ENCODE data around the gene LY6G6D. TPM values are rescaled to one million over a fixed set of nuclear protein-coding genes. Genes with fewer than 3 reads are reported as not detected.

LY6G6D gene, protein sequence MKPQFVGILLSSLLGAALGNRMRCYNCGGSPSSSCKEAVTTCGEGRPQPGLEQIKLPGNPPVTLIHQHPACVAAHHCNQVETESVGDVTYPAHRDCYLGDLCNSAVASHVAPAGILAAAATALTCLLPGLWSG
- total RNA-seq, result not detected

DNA sequence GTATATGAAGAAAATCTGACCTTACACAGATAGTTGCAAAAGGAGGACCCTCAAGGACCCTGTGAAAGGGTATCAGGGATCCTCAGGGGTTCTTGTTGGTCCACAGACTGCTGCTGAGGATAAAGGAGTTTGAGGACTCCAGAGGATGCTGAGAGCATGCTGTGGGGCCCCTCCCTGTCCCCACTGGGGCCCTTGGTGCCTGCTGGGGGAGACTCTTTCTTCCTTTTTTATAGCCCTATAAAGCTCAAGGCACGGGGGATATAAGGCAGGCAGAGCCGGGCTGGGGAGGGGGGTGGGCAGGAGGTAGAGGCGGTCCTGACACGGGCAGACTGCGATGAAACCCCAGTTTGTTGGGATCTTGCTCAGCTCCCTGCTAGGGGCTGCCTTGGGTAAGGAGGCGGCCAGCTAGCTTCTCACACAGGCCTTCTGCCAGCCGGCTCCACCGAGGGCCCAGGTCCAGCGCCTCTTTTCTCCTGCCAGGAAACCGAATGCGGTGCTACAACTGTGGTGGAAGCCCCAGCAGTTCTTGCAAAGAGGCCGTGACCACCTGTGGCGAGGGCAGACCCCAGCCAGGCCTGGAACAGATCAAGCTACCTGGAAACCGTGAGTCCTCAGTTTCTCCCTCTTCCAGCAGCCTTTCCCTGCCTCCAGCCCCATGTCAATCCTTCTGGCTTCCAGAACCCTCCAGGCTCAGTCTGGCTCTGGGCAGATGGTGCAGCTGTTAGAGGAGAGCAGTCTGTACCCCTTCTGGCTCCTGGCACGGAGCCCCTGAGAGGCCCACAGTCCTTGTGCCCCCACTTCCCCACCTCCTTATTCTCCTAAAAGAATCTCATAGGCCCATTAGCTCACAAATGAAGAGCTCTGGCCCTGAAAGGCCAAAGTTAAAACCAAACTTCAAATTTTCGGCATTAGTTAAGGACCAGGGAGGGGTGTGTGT is at the start of gene LY6G6D:
LY6G6D (plus strand) TSS at position 327 of the 937 bp plus-strand sequence; CDS start at position 335, 8 bp downstream.

DNA sequence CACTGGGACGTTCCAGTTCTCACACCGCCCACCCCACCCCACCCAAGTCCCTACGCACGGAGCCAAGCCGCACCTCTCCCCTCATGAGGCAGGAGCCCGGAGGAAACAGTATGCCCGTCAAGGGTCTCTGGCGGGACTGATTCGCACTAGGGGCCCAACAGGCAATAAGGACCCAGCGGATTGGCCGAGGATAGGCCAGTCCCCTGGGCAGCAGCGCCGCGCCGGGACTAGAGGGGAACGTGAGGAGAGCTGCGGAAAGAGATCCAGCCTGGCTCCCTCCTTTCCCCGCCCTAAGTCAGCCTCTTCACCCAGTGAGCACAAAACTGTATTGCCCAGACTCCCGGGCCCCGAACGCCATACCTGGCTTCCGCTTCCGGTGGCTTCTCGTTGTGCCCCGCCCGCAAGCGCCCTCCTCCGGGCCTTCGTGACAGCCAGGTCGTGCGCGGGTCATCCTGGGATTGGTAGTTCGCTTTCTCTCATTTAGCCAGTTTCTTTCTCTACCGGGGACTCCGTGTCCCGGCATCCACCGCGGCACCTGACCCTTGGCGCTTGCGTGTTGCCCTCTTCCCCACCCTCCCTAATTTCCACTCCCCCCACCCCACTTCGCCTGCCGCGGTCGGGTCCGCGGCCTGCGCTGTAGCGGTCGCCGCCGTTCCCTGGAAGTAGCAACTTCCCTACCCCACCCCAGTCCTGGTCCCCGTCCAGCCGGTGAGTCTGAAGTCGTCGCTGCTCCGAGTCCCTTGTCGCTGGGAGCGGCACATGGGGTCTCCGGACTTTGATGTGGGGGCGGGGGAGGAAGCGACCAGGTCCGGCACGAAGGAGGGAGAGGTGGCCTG is 49.4 kb upstream of the LY6G6D start, which contains the start of gene CSNK2B:
CSNK2B (plus strand) TSS at position 580 of the 836 bp plus-strand sequence. CDS start 752 bp downstream, outside the sequence.

DNA sequence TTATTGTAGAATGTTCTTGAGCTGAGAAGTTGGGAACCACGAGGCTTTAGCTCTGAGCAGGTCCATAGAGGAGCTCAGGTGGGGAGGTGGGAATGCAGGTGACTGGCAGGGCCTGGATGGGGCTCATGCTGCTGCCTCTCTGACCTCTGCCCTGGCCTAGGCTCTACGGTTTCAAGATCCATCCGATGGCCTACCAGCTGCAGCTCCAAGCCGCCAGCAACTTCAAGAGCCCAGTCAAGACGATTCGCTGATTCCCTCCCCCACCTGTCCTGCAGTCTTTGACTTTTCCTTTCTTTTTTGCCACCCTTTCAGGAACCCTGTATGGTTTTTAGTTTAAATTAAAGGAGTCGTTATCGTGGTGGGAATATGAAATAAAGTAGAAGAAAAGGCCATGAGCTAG is 45.5 kb upstream of the LY6G6D start, which contains the start of gene LY6G5B:
LY6G5B (plus strand) TSS at position 301 of the 400 bp plus-strand sequence. CDS start 975 bp downstream, outside the sequence.

DNA sequence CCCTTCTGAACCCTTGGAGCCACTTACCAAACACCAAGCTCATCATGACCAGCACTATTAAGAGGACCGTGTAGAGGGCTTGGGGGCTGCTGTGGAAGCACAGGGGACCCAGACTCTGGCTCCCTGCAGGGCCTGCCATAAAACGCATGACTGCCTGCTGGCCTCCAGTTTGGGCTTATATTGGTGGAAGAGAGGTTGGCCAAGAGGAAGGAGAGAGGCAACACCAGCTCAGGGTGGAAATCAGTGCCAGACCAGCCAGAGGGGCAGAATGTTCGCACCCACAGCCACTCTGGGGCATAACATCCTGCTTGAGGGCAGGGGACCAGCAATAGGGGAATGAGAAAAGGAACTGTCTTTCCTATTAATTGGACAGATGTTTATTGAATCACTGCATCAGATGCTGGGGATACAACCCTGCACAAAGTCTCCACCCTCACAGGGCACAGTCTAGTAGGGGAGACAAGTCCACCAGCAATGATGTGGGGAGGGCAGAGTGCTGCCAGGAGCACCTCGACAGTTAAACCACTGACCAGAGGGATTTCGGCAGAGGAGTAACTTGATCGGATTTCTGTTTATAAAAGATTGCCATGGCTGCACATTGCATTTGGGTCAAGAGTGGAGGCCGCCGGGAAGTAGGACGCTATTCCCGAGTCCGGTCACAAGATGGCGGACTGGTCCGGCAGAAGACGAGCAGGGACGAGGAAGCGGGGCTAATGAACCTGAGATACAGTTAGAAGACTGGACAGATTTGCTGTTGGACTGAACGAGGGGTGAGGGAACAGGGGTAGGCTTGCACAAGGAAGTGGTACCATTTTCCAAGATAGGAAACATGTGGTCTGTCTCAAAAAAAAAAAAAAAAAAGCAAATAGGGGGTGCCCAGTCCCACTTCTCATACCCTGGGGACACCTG is 34.7 kb upstream of the LY6G6D start, which contains the start of gene LY6G5C:
LY6G5C (minus strand) TSS at position 842 of the 909 bp plus-strand sequence; CDS start at position 148, 694 bp downstream.

DNA sequence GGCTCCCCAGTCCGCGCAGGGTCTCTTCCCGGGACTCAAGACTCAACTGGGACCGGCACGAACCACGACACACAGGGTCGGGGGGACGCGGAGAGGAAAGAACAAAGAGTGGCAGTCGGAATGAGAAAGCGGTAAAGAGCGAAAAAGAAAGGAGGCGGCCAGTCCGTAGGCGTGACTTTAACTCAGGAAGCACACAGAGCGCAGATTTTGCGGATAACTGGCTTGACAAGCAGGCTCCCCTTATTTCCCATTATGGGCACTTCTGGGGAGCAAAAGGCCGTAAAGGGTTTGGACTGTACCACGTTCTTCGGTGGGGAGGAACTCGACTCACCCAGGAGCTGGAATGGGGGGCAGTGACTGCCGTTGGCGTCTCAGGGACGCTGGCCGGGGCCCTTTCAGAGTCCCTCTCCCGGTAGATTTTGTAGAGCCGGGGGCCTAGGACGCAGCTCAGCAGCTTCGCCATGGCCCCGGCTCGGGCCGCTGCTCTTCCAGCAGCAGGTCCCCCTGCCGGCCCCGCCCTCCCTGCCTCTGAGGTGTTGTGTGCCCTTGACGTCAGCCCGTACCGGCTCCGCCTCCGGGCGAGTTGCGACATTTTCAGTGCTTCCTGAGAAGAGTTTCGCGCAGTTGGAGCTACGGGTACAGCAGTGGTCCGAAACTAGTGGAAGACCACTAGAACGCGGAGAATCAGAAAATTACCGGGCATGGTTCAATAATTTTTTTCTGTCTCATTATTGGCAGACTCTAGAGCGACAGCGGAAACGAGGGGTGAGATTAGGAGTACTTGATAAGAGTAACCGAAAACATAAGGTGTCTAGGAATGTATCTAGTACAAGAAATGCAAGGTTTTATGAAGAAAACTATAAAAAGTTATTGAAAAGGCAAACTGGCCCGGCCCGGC is 12.1 kb upstream of the LY6G6D start, which contains the start of gene ABHD16A:
ABHD16A (minus strand) TSS at position 506 of the 898 bp plus-strand sequence; CDS start at position 463, 43 bp downstream.

DNA sequence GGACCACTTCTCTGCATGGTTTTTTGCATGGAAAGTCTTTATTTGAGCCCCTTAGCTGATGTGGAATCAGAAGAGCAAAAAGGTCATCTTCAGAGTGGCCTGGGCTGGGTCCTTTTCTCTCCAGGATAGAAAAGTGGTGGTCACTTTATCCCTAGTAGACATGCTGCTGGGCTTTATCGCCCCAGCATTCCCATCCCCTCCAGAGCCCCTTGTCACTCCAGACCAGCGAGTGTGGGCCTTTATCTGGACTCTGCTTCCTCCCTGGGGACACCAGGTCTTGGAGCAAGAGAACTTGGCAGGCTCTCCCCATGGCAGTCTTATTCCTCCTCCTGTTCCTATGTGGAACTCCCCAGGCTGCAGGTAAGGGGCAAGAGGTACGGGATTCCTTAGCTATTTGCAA is 8.5 kb upstream of the LY6G6D start, which contains the start of gene LY6G6F:
LY6G6F (plus strand) TSS at position 268 of the 400 bp plus-strand sequence; CDS start at position 309, 41 bp downstream.

DNA sequence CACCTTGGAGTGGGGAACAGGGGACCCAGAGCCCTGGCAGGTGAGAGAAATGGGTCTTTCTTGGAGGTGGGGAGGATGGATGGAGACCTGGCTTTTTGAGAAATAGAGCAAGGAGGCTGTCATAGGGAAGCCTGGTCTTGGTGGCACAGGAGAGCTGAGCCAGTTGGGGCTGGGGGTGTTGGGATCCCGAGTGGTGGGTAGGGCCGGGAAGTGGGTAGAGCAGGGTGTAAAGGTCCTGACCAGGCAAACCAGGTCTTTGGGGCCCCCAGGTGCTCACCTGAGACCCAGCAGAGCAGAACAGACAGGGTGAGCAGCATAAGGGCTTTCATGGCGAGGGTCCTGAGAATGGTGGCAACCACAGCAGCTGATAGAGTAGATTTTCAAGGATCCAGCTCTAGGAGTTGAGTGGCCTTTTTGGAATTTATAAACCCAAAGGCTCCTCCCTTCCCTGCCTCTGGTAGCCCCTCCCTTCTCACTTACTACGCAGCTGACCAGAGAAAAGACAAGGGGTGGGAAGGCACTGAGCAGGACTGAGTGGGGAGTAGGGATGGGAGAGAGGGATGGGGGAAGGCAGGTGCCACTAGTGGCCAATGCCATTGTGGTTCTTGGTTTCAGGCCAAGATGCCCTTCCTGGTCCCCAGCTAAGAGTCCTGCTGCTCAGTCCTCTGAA is 6.3 kb downstream of the LY6G6D start, which contains the start of gene LY6G6C:
LY6G6C (minus strand) TSS at position 396 of the 670 bp plus-strand sequence; CDS start at position 329, 67 bp downstream.

DNA sequence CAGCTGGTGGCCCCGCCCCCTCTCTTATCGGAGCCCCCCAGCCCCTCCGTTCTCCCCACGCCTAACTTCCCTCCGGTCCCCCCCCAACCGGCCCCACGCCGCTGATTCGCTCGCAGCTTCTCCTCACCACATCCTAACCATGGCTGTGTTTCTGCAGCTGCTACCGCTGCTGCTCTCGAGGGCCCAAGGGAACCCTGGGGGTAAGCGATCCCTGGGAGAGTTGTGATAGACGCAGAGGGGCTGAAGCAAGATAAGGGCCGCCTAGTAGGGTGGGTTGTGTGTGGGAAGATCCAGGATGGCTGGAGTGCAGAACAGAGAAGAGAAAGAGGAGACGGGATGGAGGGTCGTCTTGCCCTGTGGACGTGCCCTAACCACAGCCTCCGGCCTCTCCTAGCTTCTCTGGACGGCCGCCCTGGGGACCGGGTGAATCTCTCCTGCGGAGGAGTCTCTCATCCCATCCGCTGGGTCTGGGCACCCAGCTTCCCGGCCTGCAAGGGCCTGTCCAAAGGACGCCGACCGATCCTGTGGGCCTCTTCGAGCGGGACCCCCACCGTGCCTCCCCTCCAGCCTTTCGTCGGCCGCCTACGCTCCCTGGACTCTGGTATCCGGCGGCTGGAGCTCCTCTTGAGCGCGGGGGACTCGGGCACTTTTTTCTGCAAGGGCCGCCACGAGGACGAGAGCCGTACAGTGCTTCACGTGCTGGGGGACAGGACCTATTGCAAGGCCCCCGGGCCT is 8.3 kb downstream of the LY6G6D start, which contains the start of gene MPIG6B:
MPIG6B (plus strand) TSS at position 129 of the 735 bp plus-strand sequence; CDS start at position 140, 11 bp downstream.

DNA sequence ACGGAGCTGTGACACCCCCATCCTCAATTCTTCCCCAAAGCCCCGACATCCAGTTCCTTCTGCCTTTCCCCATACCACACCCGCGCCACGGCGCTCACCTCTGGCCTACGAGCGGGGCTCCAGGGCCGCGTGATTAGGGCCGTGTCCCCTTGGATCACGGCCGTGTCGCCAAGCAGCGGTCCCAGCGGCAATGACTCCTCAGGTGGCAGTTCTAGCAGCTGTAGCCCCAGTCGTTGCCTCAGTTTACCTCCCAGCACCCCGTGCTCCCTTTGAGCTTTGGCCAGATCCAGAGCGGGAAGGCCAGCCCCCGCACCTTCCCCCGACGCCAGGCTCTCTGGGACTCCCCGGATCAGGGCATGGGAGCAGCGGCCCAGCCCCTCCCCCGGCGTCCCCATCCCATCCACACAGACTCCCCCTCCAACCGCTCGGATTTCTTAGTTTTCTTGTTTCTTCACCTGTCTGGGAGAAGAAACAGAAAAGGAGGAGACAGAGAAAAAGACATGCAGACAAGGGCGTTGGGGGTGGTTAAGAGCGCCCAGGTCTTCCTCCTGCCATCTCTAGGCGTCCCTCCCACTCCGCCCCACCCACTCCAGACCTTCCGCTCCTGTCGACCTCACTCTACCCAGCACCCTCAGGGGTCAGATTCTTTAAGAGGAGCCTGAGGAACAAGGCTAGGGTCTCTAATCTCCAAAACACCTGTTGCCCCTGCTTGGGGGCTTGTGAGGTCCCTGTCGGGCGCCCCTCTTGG is 13.8 kb downstream of the LY6G6D start, which contains the start of gene DDAH2:
DDAH2 (minus strand) TSS at position 533 of the 748 bp plus-strand sequence; CDS start at position 395, 138 bp downstream.

DNA sequence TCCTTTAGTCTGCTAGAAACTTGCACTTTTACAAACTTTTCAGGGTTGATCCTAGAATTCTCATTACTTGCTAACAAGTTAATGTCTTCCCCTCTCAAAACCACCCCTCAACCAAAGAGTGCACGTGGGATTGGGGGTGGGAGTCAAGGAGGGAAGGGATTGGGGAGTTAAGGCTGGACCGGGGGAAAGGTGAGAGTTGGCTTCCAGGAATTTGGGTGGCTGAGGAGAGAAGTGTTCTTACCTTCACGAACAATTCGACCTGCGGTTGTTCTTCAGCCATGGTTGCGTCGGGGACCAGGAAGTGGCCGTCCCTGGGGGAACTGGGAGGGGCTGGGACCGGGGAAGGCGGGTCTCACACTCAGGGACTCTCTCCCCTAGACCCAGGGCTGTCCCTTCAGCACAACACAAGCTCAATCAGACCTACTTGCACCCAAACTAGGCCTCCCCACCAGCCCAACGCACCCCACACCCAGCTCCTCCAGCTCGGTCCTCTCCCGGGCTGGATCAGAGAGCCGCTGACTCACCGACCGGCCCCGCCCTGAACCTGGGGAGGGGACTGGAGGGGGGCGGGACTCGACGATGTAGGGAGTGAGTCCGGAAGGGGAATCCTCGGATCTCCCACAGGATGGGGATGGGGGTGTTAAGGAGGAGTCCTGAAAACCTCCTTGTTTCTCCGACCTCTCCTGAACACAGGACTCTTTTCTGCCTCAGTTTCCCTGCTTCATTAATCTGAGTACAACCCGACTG is 21.0 kb downstream of the LY6G6D start, which contains the start of gene CLIC1:
CLIC1 (minus strand) TSS at position 510 of the 747 bp plus-strand sequence; CDS start at position 280, 230 bp downstream.

DNA sequence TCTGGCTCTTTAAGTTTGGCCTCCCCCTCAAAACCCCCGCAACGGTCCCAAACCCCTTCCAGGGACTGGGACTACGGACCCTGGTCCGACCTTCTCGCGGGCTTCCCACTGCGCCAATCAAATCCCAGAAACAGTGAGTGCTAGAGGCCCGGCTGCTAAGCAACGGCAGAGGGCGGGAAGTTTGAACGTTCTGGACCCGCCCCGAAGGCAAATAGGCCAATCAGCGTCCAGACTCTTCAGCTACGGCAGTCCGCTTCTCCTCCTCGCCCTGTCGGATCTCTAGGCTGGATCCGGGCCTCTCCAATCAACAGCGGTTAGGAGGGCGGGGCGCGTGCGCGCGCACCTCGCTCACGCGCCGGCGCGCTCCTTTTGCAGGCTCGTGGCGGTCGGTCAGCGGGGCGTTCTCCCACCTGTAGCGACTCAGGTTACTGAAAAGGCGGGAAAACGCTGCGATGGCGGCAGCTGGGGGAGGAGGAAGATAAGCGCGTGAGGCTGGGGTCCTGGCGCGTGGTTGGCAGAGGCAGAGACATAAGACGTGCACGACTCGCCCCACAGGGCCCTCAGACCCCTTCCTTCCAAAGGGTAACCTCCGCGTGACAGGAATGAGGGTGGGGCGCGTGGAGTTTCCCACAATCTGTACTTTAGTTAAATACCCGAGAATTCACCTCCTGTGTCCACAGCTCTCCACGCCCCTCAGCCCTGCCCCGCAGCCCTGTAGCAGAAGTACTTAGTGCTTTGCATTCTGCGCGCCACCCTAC is 24.7 kb downstream of the LY6G6D start, which contains the start of gene MSH5:
MSH5 (plus strand) TSS at position 367 of the 758 bp plus-strand sequence. CDS start 462 bp downstream, outside the sequence.

DNA sequence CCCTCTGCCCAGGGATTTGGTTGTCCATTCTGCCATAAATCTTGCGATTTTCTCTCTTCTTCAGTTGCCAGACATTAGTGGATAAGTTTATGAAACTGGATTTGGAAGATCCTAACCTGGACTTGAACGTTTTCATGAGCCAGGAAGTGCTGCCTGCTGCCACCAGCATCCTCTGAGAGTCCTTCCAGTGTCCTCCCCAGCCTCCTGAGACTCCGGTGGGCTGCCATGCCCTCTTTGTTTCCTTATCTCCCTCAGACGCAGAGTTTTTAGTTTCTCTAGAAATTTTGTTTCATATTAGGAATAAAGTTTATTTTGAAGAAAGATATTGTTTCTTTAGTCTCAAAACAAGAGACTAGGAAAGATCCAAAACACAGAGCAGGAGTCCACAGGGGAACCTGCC is 47.2 kb downstream of the LY6G6D start, which contains the start of gene SAPCD1:
SAPCD1 (plus strand) TSS at position 301 of the 400 bp plus-strand sequence. CDS start 399 bp downstream, outside the sequence.

Data from metanephros (tissue), 1 donor.